ENCODE results near the gene DNAH1. TPM values are rescaled to one million over a fixed set of nuclear protein-coding genes. Genes with fewer than 3 reads are reported as not detected.
A peak's percentile ranks its signal among the peaks of the same experiment; 100 is the strongest.

Gene DNAH1
- total RNA-seq, 1 donor: 8.7 TPM

DNA sequence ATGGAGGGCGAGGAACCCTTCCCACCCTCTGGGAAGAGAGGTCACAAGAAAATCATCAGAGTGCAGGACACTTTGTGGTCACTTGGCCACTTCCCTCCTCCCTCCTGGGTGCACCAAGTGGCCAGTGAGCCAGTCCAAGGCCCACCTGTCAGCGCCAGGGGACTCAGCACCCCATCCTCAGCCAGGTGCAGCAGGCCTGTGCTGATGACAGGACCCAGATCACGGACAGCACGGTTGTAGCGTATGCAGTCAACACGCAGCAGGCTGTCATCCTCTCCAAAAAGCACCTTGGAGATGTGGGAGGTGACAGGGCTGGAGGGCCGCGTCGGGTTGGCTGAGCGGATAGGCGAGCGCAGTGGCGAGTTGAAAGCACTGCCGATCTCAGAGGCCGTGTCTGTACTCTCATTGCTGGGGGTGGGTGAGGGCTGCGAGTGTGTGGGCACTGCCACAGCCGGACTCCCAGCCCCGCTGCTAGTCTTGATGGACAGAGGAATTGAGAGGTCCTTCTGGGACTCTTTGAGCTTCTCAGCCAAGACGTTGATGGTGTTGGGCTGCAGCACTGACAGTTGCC lies 87.2 kb downstream of the DNAH1 start:
- no peak overlapping the region for H3K27ac ChIP-seq (ENCODE audit: low read depth, low read length)
- no peak overlapping the region for H3K4me3 ChIP-seq (ENCODE audit: insufficient read depth, low read length)
- peaks cover 15% of the 10 kb centered on the region for H3K79me2 ChIP-seq (ENCODE audit: insufficient read depth, low read length)
- TF ChIP-seq, protein P1, sequence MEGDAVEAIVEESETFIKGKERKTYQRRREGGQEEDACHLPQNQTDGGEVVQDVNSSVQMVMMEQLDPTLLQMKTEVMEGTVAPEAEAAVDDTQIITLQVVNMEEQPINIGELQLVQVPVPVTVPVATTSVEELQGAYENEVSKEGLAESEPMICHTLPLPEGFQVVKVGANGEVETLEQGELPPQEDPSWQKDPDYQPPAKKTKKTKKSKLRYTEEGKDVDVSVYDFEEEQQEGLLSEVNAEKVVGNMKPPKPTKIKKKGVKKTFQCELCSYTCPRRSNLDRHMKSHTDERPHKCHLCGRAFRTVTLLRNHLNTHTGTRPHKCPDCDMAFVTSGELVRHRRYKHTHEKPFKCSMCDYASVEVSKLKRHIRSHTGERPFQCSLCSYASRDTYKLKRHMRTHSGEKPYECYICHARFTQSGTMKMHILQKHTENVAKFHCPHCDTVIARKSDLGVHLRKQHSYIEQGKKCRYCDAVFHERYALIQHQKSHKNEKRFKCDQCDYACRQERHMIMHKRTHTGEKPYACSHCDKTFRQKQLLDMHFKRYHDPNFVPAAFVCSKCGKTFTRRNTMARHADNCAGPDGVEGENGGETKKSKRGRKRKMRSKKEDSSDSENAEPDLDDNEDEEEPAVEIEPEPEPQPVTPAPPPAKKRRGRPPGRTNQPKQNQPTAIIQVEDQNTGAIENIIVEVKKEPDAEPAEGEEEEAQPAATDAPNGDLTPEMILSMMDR (IDR thresholded peaks at IDR 0.05; ENCODE audit: extremely low read depth, low read depth, low read length): no peak
- no peaks in the 10 kb centered on the region for H3K9me3 ChIP-seq (ENCODE audit: low read depth, low read length)
- peaks cover 68% of the 10 kb centered on the region for H3K36me3 ChIP-seq (ENCODE audit: insufficient read depth, low read length)
- H2AFZ ChIP-seq (ENCODE audit: low read length): no peak overlapping the region
- no peak overlapping the region for H3K4me2 ChIP-seq (ENCODE audit: insufficient read depth, low read length)
- H3K27me3 ChIP-seq (ENCODE audit: insufficient read depth, low read length): no peaks in the 10 kb centered on the region
- H4K20me1 ChIP-seq (ENCODE audit: insufficient read depth, low read length): peaks cover 14% of the 10 kb centered on the region
- H3K4me1 ChIP-seq (ENCODE audit: insufficient read depth, low read length): no peaks in the 10 kb centered on the region
- DNase-seq (ENCODE audit: insufficient read length, low spot score, missing footprints): peak; percentile 63

DNA sequence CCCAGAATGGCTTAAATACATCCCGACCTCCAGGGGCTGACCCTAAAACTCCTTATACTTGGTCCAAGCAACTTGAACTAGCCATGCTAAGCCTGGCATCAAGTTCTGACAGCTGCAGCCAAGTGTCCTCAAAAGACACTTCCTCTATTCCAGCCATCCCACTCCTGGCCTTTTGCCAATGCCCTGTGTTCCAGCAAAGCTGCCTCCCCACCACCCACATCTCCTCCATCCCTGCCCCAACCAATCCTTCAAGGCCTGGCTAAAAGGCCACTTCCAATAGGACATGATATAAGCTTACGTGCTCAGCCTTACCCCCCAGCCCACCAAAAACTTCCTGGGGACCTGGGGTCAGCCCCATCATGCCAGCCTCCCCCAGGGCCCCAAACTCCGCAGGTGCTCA lies 87.8 kb downstream of the DNAH1 start:
- Histone ChIP-seq H3K4me2 (ENCODE audit: insufficient read depth, low read length) (no peak overlapping the region), H3K4me1 (ENCODE audit: insufficient read depth, low read length) (peaks cover 5% of the 10 kb centered on the region), H3K79me2 (ENCODE audit: insufficient read depth, low read length) (peaks cover 21% of the 10 kb centered on the region), H4K20me1 (ENCODE audit: insufficient read depth, low read length) (peaks cover 16% of the 10 kb centered on the region), H3K27me3 (ENCODE audit: insufficient read depth, low read length) (no peaks in the 10 kb centered on the region), H3K27ac (ENCODE audit: low read depth, low read length) (no peak overlapping the region), H3K4me3 (ENCODE audit: insufficient read depth, low read length) (no peak overlapping the region), H2AFZ (ENCODE audit: low read length) (no peak overlapping the region), H3K9me3 (ENCODE audit: low read depth, low read length) (no peaks in the 10 kb centered on the region), H3K36me3 (ENCODE audit: insufficient read depth, low read length) (peaks cover 70% of the 10 kb centered on the region)
- TF ChIP-seq, protein P1 (IDR thresholded peaks at IDR 0.05; ENCODE audit: extremely low read depth, low read depth, low read length): no peak
- DNase-seq (ENCODE audit: insufficient read length, low spot score, missing footprints): peak; percentile 58

DNA sequence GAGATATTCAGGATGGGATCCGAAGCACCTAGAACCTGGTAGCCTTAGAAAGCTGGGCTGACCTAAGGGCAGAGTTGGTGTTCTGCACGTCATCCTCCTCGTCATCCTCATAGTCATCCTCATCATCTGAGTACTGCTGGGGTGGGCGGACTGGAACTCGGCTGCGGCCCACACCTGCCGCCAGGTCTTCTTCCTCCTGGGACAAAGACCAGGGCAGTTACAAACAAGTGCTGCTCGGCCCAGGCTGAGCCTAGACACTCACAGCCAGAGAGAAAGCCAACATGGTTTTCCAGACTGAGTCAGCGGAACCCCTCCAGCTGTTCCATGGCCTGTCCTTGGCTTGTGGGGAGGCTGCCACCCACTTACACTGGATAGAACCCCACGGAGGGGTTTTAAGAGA lies 88.3 kb downstream of the DNAH1 start:
- TF ChIP-seq, protein P1 (IDR thresholded peaks at IDR 0.05; ENCODE audit: extremely low read depth, low read depth, low read length): no peak
- H3K4me3 ChIP-seq (ENCODE audit: insufficient read depth, low read length): no peak overlapping the region
- peaks cover 9% of the 10 kb centered on the region for H3K4me1 ChIP-seq (ENCODE audit: insufficient read depth, low read length)
- peaks cover 70% of the 10 kb centered on the region for H3K36me3 ChIP-seq (ENCODE audit: insufficient read depth, low read length)
- H3K9me3 ChIP-seq (ENCODE audit: low read depth, low read length): no peaks in the 10 kb centered on the region
- H4K20me1 ChIP-seq (ENCODE audit: insufficient read depth, low read length): peaks cover 15% of the 10 kb centered on the region
- no peak overlapping the region for H2AFZ ChIP-seq (ENCODE audit: low read length)
- H3K79me2 ChIP-seq (ENCODE audit: insufficient read depth, low read length): peaks cover 26% of the 10 kb centered on the region
- peak; percentile 45 for DNase-seq (ENCODE audit: insufficient read length, low spot score, missing footprints)
- no peak overlapping the region for H3K4me2 ChIP-seq (ENCODE audit: insufficient read depth, low read length)
- H3K27me3 ChIP-seq (ENCODE audit: insufficient read depth, low read length): no peaks in the 10 kb centered on the region
- no peak overlapping the region for H3K27ac ChIP-seq (ENCODE audit: low read depth, low read length)

DNA sequence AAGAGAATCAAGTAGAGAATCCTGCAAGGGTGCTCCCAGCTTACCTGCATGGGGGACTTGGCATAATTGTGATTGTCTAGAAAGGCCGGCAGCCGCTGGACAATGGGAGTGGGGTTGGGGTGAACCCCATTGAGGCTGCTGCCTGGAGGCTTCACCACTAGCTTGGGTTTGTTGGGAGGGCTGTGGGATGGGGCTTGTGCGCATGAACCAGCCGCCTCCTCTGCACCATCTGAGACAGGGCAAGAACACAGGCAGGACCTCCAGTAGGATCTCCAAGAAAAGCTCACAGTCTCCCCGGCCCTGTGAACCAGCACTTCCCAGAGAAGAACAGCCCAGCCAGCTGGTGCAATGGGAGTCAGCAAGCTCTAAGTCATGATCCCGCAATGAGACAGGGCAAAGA lies 88.9 kb downstream of the DNAH1 start:
- Histone ChIP-seq H3K4me3 (ENCODE audit: insufficient read depth, low read length) (no peak overlapping the region), H3K27me3 (ENCODE audit: insufficient read depth, low read length) (no peaks in the 10 kb centered on the region), H3K4me2 (ENCODE audit: insufficient read depth, low read length) (no peak overlapping the region), H2AFZ (ENCODE audit: low read length) (no peak overlapping the region), H3K79me2 (ENCODE audit: insufficient read depth, low read length) (peaks cover 30% of the 10 kb centered on the region), H3K36me3 (ENCODE audit: insufficient read depth, low read length) (peaks cover 70% of the 10 kb centered on the region), H3K4me1 (ENCODE audit: insufficient read depth, low read length) (peaks cover 9% of the 10 kb centered on the region), H3K9me3 (ENCODE audit: low read depth, low read length) (no peaks in the 10 kb centered on the region), H4K20me1 (ENCODE audit: insufficient read depth, low read length) (peaks cover 12% of the 10 kb centered on the region), H3K27ac (ENCODE audit: low read depth, low read length) (no peak overlapping the region)
- peak; percentile 54 for DNase-seq (ENCODE audit: insufficient read length, low spot score, missing footprints)
- TF ChIP-seq, protein P1 (IDR thresholded peaks at IDR 0.05; ENCODE audit: extremely low read depth, low read depth, low read length): no peak
